ENCODE measurements around the gene DMTF1. TPM values are rescaled to one million over a fixed set of nuclear protein-coding genes. Genes with fewer than 3 reads are reported as not detected.
"Not testable (repeated sequence)": the region's sequence is repeated elsewhere in the genome, so short reads cannot be mapped to it uniquely, and the experiment has no call there.

DMTF1 gene
- total RNA-seq, 2 donors from 2014 or later, result 85.1 to 106 TPM

DNA sequence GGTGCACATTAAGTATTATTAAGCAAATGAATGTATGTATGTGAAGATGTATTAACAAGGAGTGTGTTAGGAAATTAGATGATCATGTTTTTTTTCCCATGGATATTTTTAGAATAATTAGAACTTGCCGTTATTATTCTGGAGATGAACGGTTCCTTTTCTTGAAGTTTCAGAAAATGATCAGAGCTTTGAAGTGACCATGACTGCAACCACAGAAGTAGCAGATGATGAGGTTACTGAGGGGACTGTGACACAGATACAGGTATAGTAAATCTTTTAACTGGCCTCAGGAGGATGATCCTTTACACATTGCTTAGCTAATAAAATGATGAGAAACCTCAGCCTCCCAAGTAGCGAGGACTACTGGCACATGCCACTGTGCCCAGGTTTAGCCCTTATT is 18.6 kb downstream of the DMTF1 start:
- no peaks in the 10 kb centered on the region for H3K9me3 Mint-ChIP-seq
- ATAC-seq (no peak), DNase-seq (ENCODE audit: low spot score in 2 of 2) (no peak)
- H3K27ac Mint-ChIP-seq, result peak overlapping the region in 1 of 2 donors; percentile 31
- H3K36me3 Mint-ChIP-seq, result peaks cover 41 to 45% of the 10 kb centered on the region in 2 donors

DNA sequence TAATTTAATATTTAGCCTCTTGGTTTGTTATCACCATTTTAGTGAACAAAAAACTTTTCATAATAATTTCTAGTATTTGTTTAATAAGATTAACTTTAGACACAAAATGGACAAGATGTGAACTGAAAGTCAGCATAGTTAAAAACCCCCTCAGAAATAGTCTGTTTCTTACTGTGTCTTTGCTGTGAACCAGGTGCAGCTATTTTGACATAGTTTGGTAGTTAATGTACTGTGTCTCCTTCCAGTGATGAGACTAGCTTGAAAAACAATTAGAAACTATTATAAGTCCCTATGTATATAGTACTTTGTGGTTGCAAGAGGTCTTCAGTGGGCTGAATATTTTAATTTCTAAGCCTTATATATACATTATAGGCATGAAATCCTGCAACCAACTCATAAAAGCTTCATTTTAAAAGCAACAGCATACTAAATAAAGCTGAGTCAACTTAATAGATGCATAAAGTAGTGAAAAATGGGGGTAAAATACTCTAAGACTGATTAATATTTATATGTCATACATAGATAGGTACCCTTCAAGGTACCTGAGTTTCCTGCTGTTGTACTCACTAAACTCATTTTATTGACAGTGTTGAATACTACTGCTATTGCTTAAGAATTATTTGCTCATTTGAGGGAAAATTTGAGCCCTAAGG is 19.2 kb downstream of the DMTF1 start:
- Mint-ChIP-seq H3K27ac (no peak overlapping the region), H3K9me3 (no peaks in the 10 kb centered on the region), H3K36me3 (peaks cover 42 to 46% of the 10 kb centered on the region in 2 donors)
- DNase-seq (ENCODE audit: low spot score in 2 of 2) (no peak), ATAC-seq (no peak)

DNA sequence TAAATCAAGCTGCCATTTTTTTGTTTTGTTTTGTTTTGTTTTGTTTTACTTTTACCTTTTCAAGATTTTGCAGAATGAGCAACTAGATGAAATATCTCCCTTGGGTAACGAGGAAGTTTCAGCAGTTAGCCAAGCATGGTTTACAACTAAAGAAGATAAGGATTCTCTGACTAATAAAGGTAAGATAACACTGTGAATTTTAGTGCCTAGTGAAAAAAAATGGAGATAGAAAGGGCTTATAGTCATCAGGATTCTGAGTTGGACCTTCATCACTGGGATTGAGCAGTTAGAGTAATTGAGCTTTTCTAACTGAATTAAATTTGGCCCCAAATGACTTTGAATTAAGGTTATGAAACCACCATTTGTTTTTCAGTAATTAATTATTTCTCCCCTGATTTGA is 21.2 kb downstream of the DMTF1 start:
- no peak for ATAC-seq
- H3K9me3 Mint-ChIP-seq, result no peaks in the 10 kb centered on the region
- peaks cover 31 to 38% of the 10 kb centered on the region in 2 donors for H3K36me3 Mint-ChIP-seq
- DNase-seq (ENCODE audit: low spot score in 2 of 2), result no peak
- no peak overlapping the region for H3K27ac Mint-ChIP-seq

DNA sequence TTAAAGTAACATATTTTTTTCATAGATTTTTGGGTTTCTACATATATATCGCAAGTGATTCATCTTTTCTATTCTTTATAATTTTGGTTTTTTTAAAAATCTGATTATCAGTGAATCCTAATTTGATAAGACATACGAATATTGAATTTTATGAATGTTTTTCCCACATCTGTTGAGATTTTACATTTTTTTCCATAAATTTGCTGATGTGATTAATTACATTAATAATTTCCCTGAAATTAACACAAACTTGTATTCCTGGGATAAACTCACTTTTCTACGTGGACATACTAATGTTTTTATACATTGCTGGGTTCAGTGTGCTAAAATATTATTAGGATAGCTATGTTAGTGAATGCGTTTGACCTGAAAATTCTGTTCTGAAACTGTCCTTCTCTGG is 26.1 kb downstream of the DMTF1 start:
- H3K9me3 Mint-ChIP-seq, result no peaks in the 10 kb centered on the region
- ATAC-seq (no peak), DNase-seq (ENCODE audit: low spot score in 2 of 2) (no peak)
- peaks cover 11 to 38% of the 10 kb centered on the region in 2 donors for H3K36me3 Mint-ChIP-seq
- H3K27ac Mint-ChIP-seq, result no peak overlapping the region

DNA sequence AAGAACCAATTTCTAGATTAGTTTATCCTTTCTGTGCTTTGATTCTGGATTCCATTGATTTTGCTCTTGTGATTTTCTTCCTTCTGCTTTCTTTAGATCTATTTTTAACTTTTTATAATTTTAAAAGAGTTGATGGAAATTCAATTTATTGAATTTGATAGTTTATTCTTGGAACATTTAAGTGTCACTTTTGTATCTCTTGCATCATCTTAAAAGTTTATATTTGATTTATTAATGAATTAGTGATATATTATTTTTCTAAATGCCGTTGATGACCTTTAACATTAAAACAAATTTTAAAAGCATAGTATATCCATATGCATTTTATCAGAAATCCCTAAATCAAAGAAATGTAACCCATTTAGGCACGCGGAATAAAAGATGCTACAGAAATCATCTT is 26.9 kb downstream of the DMTF1 start:
- ATAC-seq, result no peak
- Mint-ChIP-seq H3K36me3 (peaks cover 9 to 41% of the 10 kb centered on the region in 2 donors), H3K27ac (no peak overlapping the region), H3K9me3 (no peaks in the 10 kb centered on the region)
- DNase-seq (ENCODE audit: low spot score in 2 of 2), result no peak

DNA sequence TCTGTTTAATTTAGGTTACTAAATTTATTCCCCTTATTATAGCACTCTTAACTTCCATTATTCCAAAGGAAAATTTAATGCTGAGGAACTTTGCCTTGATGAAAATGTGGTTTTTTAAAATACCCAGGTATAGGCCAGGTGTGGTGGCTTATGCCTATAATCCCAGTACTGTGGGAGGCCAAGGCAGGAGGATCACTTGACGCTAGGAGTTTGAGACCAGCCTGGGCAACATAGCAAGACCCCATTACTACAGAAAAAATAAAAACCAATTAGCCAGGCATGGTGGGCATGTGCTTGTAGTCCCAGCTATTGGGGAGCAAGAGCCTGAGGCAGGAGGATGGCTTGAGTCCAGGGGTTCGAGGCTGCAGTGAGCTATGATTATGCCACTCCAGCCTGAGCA is 34.9 kb downstream of the DMTF1 start:
- DNase-seq (ENCODE audit: low spot score in 2 of 2) (no peak), ATAC-seq (no peak)
- Mint-ChIP-seq H3K9me3 (no peaks in the 10 kb centered on the region), H3K27ac (no peak overlapping the region), H3K36me3 (peaks cover 22 to 64% of the 10 kb centered on the region in 2 donors)

DNA sequence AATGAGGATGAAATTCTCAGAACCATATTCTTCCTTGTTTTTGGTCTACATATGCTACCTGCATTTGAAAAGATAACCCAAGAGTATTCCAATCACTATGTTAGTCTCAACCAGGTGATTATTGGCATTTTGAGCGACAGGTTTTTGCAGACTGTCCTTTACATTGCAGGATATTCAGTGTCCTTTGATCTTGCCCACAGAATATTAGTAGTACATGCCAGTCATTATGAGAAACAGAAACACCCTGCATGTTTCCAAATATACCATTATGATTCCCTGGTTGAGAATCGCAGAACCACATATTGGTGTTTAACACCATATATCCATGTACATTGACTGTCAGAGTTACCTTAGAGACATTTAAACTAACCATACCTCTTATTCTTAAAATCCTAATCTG is 36.7 kb downstream of the DMTF1 start:
- DNase-seq (ENCODE audit: low spot score in 2 of 2) (no peak), ATAC-seq (no peak)
- Mint-ChIP-seq H3K36me3 (peaks cover 22 to 54% of the 10 kb centered on the region in 2 donors), H3K9me3 (no peaks in the 10 kb centered on the region), H3K27ac (peak overlapping the region; percentile 22 to 51)

DNA sequence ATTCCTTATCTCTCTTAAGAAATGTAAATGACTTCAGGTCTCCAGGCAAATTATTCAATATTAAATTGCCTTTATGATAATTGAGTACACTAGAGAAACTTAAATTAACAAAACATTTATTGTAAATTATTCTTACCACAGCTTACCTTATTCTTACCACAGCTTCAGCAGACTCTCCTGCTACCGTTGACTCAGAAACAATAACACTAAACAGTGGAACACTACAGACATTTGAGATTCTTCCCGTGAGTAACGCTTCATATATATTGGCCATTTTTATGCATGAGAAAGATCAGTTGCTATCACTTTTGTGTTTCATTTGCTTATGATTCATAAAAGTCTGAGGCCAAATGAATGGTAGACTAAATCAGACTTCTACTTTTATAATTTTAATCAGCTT is 38.5 kb downstream of the DMTF1 start:
- H3K27ac Mint-ChIP-seq, result peak overlapping the region in 1 of 2 donors; percentile 7
- peaks cover 14 to 37% of the 10 kb centered on the region in 2 donors for H3K36me3 Mint-ChIP-seq
- ATAC-seq (peak; percentile 23 to 49), DNase-seq (ENCODE audit: low spot score in 2 of 2) (no peak)
- H3K9me3 Mint-ChIP-seq, result no peaks in the 10 kb centered on the region

DNA sequence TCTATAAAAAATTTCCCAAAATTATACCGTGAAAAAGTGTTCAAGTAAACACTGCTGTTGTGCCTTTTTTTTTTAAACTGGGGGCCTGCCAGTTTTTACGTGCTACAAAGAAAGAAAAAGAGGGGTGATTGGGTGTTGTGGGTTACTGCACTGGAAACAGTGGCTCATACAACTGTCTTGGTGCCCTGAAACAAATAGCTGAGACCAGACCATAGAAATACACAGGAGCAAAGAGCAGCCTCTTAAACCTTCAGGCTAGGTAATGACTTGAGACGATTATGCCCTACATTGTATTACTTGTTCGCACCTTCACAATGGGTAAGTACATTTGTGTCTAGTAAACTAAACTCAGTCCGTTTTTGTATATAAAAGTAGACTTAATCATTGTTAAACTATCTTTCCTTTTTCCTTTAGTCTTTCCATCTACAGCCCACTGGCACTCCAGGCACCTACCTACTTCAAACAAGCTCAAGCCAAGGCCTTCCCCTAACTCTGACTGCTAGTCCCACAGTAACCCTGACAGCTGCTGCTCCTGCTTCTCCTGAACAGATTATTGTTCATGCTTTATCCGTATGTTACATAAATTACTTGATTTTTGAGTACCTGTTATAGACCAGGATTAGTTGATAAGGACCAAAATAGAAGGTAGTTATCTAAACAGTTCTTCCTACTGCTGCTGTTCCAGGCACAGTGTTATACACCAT is 40.7 kb downstream of the DMTF1 start:
- peak overlapping the region; percentile 38 to 87 for H3K27ac Mint-ChIP-seq
- peaks cover 11 to 45% of the 10 kb centered on the region in 2 donors for H3K36me3 Mint-ChIP-seq
- ATAC-seq, result no peak
- no peaks in the 10 kb centered on the region for H3K9me3 Mint-ChIP-seq
- no peak for DNase-seq (ENCODE audit: low spot score in 2 of 2)

DNA sequence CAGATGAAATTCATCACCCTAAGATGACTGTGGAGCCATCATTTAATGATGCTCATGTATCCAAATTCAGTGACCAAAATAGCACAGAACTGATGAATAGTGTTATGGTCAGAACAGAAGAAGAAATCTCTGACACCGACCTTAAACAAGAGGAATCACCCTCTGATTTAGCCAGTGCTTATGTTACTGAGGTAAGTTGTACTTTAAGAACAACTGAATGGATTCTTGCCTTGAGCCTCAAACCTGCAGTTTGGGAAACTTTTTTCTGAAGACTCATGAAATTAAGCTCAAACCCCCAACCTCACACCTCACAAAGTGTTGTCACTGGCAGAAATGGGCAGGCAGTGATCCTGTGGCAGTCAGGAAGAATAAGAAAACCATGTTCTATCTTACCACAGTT is 41.7 kb downstream of the DMTF1 start:
- no peak overlapping the region for H3K27ac Mint-ChIP-seq
- DNase-seq (ENCODE audit: low spot score in 2 of 2), result no peak
- peaks cover 10 to 45% of the 10 kb centered on the region in 2 donors for H3K36me3 Mint-ChIP-seq
- peak; percentile 6 to 13 for ATAC-seq
- no peaks in the 10 kb centered on the region for H3K9me3 Mint-ChIP-seq

DNA sequence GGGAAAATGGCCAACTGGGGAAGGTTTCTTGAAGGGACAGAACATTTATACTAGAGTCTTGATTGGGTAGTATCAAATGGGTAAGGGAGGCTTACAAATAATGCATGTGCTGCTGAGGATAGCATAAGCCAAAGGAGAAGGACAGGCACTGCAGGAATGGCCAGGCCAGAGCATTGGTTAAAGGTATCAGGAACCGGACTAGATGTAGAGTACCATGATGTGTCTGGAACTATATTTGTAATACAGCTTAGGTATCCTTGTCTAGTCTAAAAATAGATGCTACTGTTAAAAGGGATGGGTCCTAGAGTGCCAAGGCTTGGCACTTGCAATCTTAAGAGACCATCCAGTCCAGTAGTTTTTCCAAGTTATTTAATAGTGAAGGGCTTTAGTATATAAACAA is 47.0 kb downstream of the DMTF1 start:
- ATAC-seq, result peak in 1 of 2 donors; percentile 6
- H3K36me3 Mint-ChIP-seq, result peaks cover 26 to 79% of the 10 kb centered on the region in 2 donors
- peaks cover 0 to 15% of the 10 kb centered on the region in 2 donors for H3K9me3 Mint-ChIP-seq
- peak overlapping the region; percentile 67 to 83 for H3K27ac Mint-ChIP-seq
- no peak for DNase-seq (ENCODE audit: low spot score in 2 of 2)

DNA sequence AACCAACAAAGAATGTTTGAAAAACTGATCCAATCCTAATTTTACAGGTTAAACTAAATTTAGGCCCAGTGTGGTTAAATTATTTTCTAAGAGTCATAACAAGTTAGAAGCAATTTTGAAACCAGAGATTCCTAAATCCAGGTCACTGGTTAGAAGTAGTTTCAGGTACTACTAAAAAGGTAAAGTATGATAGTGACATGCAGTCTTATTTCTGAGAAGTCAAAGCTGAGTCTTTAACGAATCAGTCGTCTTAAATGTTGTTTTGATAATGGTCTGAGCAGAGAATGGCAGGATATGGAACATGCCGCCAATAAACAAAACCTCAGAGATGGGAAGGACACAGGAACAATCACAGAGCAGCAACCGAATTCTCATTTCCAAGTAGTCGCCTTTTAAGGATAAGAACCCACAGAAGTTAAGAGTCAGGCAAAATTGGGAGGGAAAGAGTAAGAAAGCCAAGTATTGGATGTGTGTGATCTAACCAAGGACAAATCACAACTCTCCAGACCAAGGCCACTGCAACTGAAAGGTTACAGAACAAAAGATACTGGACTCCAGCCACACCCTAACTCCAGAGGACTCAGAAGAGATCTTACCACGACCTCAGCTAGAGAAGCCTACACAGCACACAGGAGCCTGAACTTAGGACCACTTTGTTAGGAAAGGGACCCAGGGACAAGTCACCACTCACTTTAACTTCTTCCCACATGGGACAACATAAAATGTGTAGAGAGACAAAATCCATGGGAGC is 47.6 kb downstream of the DMTF1 start:
- ATAC-seq (peak; percentile 14 to 59), DNase-seq (ENCODE audit: low spot score in 2 of 2) (no peak)
- peaks cover 0 to 15% of the 10 kb centered on the region in 2 donors for H3K9me3 Mint-ChIP-seq
- H3K27ac Mint-ChIP-seq, result peak overlapping the region; percentile 83 to 92
- H3K36me3 Mint-ChIP-seq, result peaks cover 28 to 85% of the 10 kb centered on the region in 2 donors

DNA sequence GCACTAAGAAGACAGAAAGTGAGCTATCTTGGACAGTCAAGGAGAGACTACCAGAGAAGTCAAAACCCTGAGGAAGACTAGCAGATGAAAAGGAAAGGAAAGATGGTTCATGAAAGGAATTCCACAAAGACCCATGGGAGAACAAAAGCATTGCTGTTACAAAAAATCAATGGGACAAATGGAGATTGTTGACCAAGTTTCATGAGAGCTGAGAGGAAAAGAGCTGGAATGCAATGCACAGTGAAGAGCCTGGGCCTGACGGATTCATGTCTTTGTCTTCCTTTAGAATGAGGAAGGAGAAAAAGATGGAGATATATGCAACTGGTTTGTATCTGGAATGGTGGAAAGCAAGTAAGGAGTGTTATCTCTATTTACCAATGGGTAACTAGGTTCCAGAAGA is 50.0 kb downstream of the DMTF1 start:
- DNase-seq (ENCODE audit: low spot score in 2 of 2) (no peak), ATAC-seq (no peak)
- Mint-ChIP-seq H3K9me3 (peaks cover 5 to 28% of the 10 kb centered on the region in 2 donors), H3K36me3 (peaks cover 43 to 98% of the 10 kb centered on the region in 2 donors), H3K27ac (peak overlapping the region in 1 of 2 donors; percentile 89)

DNA sequence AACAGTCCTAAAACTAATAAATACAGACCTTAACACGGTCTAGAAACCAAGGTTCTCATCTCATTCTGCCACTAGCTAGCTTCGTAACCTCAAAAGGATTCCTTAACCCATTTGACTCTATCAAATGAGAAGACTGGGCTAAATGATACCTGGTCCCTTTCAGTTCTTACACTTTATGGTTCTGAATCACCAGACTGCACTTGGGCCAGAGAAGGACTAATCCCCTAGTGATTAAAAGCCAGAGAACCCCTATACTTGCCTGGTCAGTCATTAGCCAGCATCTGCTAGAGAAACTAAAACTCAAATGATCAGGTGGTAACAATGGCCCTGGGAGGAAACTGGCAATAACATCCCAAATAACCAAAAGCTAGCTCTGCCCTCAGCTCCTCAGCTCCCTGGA is 50.5 kb downstream of the DMTF1 start:
- no peak for DNase-seq (ENCODE audit: low spot score in 2 of 2)
- peaks cover 44 to 96% of the 10 kb centered on the region in 2 donors for H3K36me3 Mint-ChIP-seq
- peak overlapping the region in 1 of 2 donors; percentile 44 for H3K27ac Mint-ChIP-seq
- ATAC-seq, result no peak
- H3K9me3 Mint-ChIP-seq, result peaks cover 5 to 29% of the 10 kb centered on the region in 2 donors

DNA sequence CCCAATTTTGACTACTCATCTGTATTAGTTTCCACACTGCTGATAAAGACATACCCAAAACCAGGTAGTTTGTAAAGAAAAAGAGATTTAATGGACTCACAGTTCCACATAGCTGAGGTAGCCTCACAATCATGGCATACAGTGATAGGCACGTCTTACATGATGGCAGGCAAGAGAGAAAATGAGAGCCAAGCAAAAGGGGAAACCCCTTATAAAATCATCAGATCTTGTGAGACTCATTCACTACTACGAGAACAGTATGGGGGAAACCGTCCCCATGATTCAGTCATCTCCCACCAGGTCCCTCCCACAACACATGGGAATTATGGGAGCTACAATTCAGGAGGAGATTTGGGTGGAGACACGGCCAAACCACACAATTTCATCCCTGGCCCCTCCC is 51.7 kb downstream of the DMTF1 start:
- Mint-ChIP-seq H3K36me3 (peaks cover 51 to 96% of the 10 kb centered on the region in 2 donors), H3K9me3 (peaks cover 5 to 41% of the 10 kb centered on the region in 2 donors), H3K27ac (peak overlapping the region; percentile 47 to 73)
- not testable (repeated sequence) for DNase-seq (ENCODE audit: low spot score in 2 of 2)
- peak in 1 of 2 donors; percentile 65 for ATAC-seq

DNA sequence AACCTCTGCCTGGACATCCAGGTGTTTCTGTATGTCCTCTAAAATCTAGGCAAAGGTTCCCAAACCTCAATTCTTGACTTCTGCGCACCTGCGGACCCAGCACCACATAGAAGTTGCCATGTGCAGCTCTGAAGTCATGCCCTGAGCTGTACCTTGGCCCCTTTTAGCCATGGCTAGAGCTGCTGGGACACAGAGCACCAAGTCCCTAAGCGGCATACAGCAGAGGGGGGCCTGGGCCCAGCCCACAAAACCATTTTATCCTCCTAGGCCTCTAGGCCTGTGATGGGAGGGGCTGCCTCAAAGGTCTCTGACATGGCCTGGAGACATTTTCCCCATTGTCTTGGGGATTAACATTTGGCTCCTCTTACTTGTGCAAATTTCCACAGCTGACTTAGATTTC is 52.7 kb downstream of the DMTF1 start:
- peaks cover 46 to 95% of the 10 kb centered on the region in 2 donors for H3K36me3 Mint-ChIP-seq
- H3K27ac Mint-ChIP-seq, result peak overlapping the region; percentile 73 to 74
- no peak for ATAC-seq
- DNase-seq (ENCODE audit: low spot score in 2 of 2), result no peak
- H3K9me3 Mint-ChIP-seq, result peaks cover 5 to 48% of the 10 kb centered on the region in 2 donors

DNA sequence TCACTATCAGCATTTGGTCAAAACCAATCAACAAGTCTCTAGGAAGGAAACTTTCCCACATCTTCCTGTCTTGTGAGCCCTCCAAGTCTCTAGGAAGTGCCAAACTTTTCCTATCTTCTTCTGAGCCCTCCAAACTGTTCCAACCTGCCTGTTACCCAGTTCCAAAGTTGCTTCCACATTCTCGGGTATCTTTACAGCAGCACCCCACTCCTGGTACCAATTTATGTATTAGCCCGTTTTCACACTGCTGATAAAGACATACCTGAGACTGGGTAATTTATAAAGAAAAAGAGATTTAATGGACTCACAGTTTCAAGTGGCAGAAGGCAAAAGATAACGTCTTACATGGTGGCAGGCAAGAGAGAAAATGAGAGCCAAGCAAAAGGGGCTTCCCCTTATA is 53.4 kb downstream of the DMTF1 start:
- not testable (repeated sequence) for DNase-seq (ENCODE audit: low spot score in 2 of 2)

More for the DNA sequence above, 53.4 kb downstream of the DMTF1 start:
- ATAC-seq, result not testable (repeated sequence)
- Mint-ChIP-seq H3K36me3 (peaks cover 46 to 96% of the 10 kb centered on the region in 2 donors), H3K27ac (peak overlapping the region; percentile 19 to 73), H3K9me3 (peaks cover 5 to 48% of the 10 kb centered on the region in 2 donors)

Data from activated naive CD4-positive, alpha-beta T cell treated with anti-CD3 and anti-CD28 coated beads, Interleukin-2, amount 50 U/mL, for 72 hours (primary cell).